Gastroesophageal sphincter (tissue), 3 donors: ENCODE data around the gene DR1.

Experiments
- EP300 ChIP-seq: sonication (generic); formaldehyde crosslinking; IDR thresholded peaks from one replicate; pipeline ENCODE4 v1.6.1; 2017; ENCODE audit warnings: antibody characterized with exemption, mild to moderate bottlenecking
- POLR2A ChIP-seq, 2 donors: fragments of 450-650 bp; IDR thresholded peaks; one replicate each; pipeline ENCODE4 v1.6.1; 2017; ENCODE audit warnings: antibody characterized with exemption in 2 of 2, mild to moderate bottlenecking in 2 of 2, moderate library complexity in 1 of 2
- POLR2AphosphoS5 ChIP-seq: sonication (generic); formaldehyde crosslinking; IDR thresholded peaks from one replicate; pipeline ENCODE4 v1.6.1; 2017; ENCODE audit warnings: antibody characterized with exemption
- TF ChIP-seq, protein P1 (sequence below), 4 experiments: fragments of 200-600 bp in 2 of 4; fragments of 450-650 bp in 2 of 4; sonication (generic) in 1 of 4; IDR thresholded peaks; one replicate each; pipeline ENCODE4 v1.5.1; 2017 to 2019; ENCODE audit warnings: antibody characterized with exemption in 4 of 4, mild to moderate bottlenecking in 2 of 4, moderate library complexity in 2 of 4

DNA sequence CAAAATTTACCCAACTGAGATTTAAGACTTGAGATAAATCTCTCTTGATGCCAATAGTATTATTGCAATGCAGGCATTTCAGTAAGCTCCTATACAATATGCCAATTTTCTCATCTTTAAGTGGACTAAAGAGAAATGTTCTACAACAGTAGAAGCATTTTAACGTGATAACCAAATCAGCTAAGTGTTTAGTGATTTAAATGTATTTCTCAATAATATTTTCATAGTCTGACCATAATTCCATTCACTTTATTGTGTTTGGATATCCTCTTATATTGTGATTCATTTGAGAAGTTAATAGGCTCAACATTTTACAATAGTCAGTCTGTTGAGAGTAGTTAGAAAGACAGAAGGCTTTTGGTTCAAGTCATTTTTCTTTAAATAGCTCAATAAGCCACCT lies 44.6 kb upstream of the DR1 start:
- TF ChIP-seq POLR2A (IDR thresholded peaks at IDR 0.05) (no peak), EP300 (no peak), POLR2AphosphoS5 (no peak)
- TF ChIP-seq, protein P1, sequence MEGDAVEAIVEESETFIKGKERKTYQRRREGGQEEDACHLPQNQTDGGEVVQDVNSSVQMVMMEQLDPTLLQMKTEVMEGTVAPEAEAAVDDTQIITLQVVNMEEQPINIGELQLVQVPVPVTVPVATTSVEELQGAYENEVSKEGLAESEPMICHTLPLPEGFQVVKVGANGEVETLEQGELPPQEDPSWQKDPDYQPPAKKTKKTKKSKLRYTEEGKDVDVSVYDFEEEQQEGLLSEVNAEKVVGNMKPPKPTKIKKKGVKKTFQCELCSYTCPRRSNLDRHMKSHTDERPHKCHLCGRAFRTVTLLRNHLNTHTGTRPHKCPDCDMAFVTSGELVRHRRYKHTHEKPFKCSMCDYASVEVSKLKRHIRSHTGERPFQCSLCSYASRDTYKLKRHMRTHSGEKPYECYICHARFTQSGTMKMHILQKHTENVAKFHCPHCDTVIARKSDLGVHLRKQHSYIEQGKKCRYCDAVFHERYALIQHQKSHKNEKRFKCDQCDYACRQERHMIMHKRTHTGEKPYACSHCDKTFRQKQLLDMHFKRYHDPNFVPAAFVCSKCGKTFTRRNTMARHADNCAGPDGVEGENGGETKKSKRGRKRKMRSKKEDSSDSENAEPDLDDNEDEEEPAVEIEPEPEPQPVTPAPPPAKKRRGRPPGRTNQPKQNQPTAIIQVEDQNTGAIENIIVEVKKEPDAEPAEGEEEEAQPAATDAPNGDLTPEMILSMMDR (IDR thresholded peaks at IDR 0.05), result no peak
